ENCODE measurements around the gene C11orf91.
"Not testable (repeated sequence)": the region's sequence is repeated elsewhere in the genome, so short reads cannot be mapped to it uniquely, and the experiment has no call there.

The C11orf91 gene

GRCh38 chr11:33687733-33688479 lies 12.7 kb downstream of the C11orf91 start:
- peak; percentile 67 for DNase-seq (ENCODE audit: low read depth)
- no peak for TF ChIP-seq MYC (IDR thresholded peaks at IDR 0.05; ENCODE audit: low read depth, low read length)
- peak; percentile 61 for TF ChIP-seq CTCF (IDR thresholded peaks at IDR 0.05; ENCODE audit: low read depth, low read length)
- no peak overlapping the region for H3K4me3 ChIP-seq (ENCODE audit: low read depth, low read length)

GRCh38 chr11:33685082-33685481 lies 15.5 kb downstream of the C11orf91 start:
- TF ChIP-seq MYC (IDR thresholded peaks at IDR 0.05; ENCODE audit: low read depth, low read length) (no peak), MAX (IDR thresholded peaks at IDR 0.05; ENCODE audit: low read depth, low read length) (no peak), POLR2A (IDR thresholded peaks at IDR 0.05; ENCODE audit: extremely low read depth, insufficient read length) (no peak), CTCF (IDR thresholded peaks at IDR 0.05; ENCODE audit: low read depth, low read length) (no peak)
- no peak for DNase-seq (ENCODE audit: low read depth)
- no peak overlapping the region for H3K4me3 ChIP-seq (ENCODE audit: low read depth, low read length)

- no peak for DNase-seq (ENCODE audit: low read depth)
Observed at GRCh38 chr11:33684003-33684706, 16.5 kb downstream of the C11orf91 start.

GRCh38 chr11:33682446-33682845 lies 18.2 kb downstream of the C11orf91 start:
- TF ChIP-seq MYC (IDR thresholded peaks at IDR 0.05; ENCODE audit: low read depth, low read length) (no peak), CTCF (IDR thresholded peaks at IDR 0.05; ENCODE audit: low read depth, low read length) (no peak), POLR2A (IDR thresholded peaks at IDR 0.05; ENCODE audit: extremely low read depth, insufficient read length) (no peak), MAX (IDR thresholded peaks at IDR 0.05; ENCODE audit: low read depth, low read length) (no peak)
- no peak overlapping the region for H3K4me3 ChIP-seq (ENCODE audit: low read depth, low read length)
- no peak for DNase-seq (ENCODE audit: low read depth)

More at GRCh38 chr11:33684003-33684706, 16.5 kb downstream of the C11orf91 start:
- TF ChIP-seq CTCF (IDR thresholded peaks at IDR 0.05; ENCODE audit: low read depth, low read length) (no peak), POLR2A (IDR thresholded peaks at IDR 0.05; ENCODE audit: extremely low read depth, insufficient read length) (no peak), MYC (IDR thresholded peaks at IDR 0.05; ENCODE audit: low read depth, low read length) (no peak), MAX (IDR thresholded peaks at IDR 0.05; ENCODE audit: low read depth, low read length) (no peak)
- no peak overlapping the region for H3K4me3 ChIP-seq (ENCODE audit: low read depth, low read length)

- DNase-seq (ENCODE audit: low read depth): no peak
- no peak overlapping the region for H3K4me3 ChIP-seq (ENCODE audit: low read depth, low read length)
- TF ChIP-seq CTCF (IDR thresholded peaks at IDR 0.05; ENCODE audit: low read depth, low read length) (no peak), MAX (IDR thresholded peaks at IDR 0.05; ENCODE audit: low read depth, low read length) (no peak)
Observed at GRCh38 chr11:33682019-33682418, 18.6 kb downstream of the C11orf91 start.

- DNase-seq (ENCODE audit: low read depth); H3K4me3 ChIP-seq (ENCODE audit: low read depth, low read length): not testable (repeated sequence)
Observed at GRCh38 chr11:33678616-33679015, 22.0 kb downstream of the C11orf91 start.
